Activated CD8-positive, alpha-beta memory T cell treated with anti-CD3 and anti-CD28 coated beads, Interleukin-2, amount 50 U/mL, for 24 hours (primary cell): ENCODE measurements around the gene AKAP1.

Experiments
- DNase-seq: peaks from one replicate; pipeline ENCODE4 v3.0.0-alpha.2; 2020; ENCODE audit errors: extremely low read depth

Gene AKAP1

GRCh38 chr17:57105591-57105990 lies 20.5 kb downstream of the AKAP1 start:
- no peak for DNase-seq

- no peak for DNase-seq
Observed at GRCh38 chr17:57106107-57106835, 21.2 kb downstream of the AKAP1 start.

- DNase-seq = no peak
Observed at GRCh38 chr17:57106836-57107497, 21.9 kb downstream of the AKAP1 start.

- no peak for DNase-seq
Observed at GRCh38 chr17:57107498-57108101, 22.6 kb downstream of the AKAP1 start.

GRCh38 chr17:57108671-57109392 lies 23.8 kb downstream of the AKAP1 start:
- no peak for DNase-seq

GRCh38 chr17:57109393-57110151 lies 24.5 kb downstream of the AKAP1 start:
- no peak for DNase-seq

- no peak for DNase-seq
Observed at GRCh38 chr17:57110152-57110542, 25.1 kb downstream of the AKAP1 start.

- no peak for DNase-seq
Observed at GRCh38 chr17:57110579-57111325, 25.7 kb downstream of the AKAP1 start.

GRCh38 chr17:57111386-57111785 lies 26.3 kb downstream of the AKAP1 start:
- no peak for DNase-seq

GRCh38 chr17:57113011-57113410 lies 28.0 kb downstream of the AKAP1 start:
- no peak for DNase-seq

- DNase-seq = no peak
Observed at GRCh38 chr17:57113656-57114055, 28.6 kb downstream of the AKAP1 start.

- peak; percentile 27 for DNase-seq
Observed at GRCh38 chr17:57114085-57114673, 29.1 kb downstream of the AKAP1 start.

- DNase-seq = no peak
Observed at GRCh38 chr17:57115377-57115776, 30.3 kb downstream of the AKAP1 start.

- no peak for DNase-seq
Observed at GRCh38 chr17:57115916-57116315, 30.9 kb downstream of the AKAP1 start.

GRCh38 chr17:57117798-57118197 lies 32.8 kb downstream of the AKAP1 start:
- DNase-seq = no peak

GRCh38 chr17:57120814-57121213 lies 35.8 kb downstream of the AKAP1 start:
- DNase-seq = no peak

- no peak for DNase-seq
Observed at GRCh38 chr17:57121308-57122042, 36.4 kb downstream of the AKAP1 start.

GRCh38 chr17:57124053-57124452 lies 39.0 kb downstream of the AKAP1 start:
- DNase-seq = no peak

- no peak for DNase-seq
Observed at GRCh38 chr17:57125406-57125805, 40.4 kb downstream of the AKAP1 start.

GRCh38 chr17:57125866-57126265 lies 40.8 kb downstream of the AKAP1 start:
- no peak for DNase-seq
